ENCODE data around the gene CCT8.

GRCh38 chr21:29096218-29097015 is 23.0 kb upstream of the CCT8 start:
- TF ChIP-seq LEF1 (IDR thresholded peaks at IDR 0.05; ENCODE audit: borderline replicate concordance): no peak
- TF ChIP-seq SP1 (IDR thresholded peaks at IDR 0.05): no peak
- TF ChIP-seq FOXK2 (IDR thresholded peaks at IDR 0.05): no peak

Data from HEK293T (cell line).